Measurements from ENCODE around the gene MYL7. TPM values are rescaled to one million over a fixed set of nuclear protein-coding genes. Genes with fewer than 3 reads are reported as not detected.

The MYL7 gene
- total and polyA plus RNA-seq, 2 of the 13 experiments (the other 11 are each of a cell fraction or from before 2014, with no cell fraction given) = 1.8 TPM; not detected in 1

DNA sequence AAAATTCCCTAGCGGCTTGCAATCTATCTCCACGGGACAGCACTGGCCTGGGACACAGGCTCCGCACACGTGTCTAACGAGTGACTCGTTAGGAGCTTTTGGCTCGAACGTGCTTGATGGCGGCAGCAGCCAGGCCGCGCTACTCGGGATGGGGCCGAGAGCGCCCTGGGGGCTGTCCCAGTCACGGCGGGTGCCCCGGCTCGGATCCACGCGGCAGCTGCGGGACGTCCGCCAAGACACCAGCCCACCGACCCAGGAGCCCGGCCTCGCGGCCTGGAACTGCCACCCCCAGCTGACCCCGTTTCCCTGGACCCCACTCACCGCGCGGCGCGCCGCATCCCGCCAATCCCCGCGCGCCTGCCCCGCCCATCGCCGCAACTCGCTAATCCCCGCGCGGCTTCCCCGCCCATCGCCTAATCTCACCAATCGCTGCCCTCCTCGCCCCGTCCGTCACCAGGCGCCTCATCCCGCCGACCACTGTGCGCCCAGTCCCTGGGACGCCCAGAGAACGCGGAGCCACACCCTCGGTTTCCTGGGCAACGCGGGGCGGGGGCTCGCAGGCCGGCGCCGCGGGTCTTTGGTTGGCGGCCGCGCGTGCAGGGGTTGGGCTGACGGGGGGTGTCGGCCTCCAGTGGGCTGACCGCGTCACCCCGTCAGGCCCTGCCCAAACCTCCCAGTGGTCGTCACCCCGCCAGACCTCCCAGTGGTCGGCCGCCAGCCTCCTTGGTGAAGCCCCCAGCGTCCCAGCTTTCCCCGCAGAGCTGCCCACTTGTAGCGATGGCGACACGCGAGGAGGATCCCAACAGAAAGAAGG, 17.7 kb downstream of the MYL7 start, which contains the start of gene POLD2:
Gene POLD2, minus strand, starts transcription at position 359 of the 814 bp plus-strand sequence. CDS start 1,495 bp downstream, outside the sequence.
- in situ Hi-C loops (cut with HindIII; ENCODE audit: extremely low pct_ligation_motif_present, low pct_unique_long_range_greater_than_20kb) = loop anchor here (5.0 kb wide), 1 partner anchor 74 kb away; no protein-coding TSS in a partner anchor
- TF ChIP-seq PRDM15 (CRISPR knock-in tag; IDR thresholded peaks at IDR 0.05) (0 out of 2 replicates have a peak, but pooled peaks have one; percentile 26), BHLHE40 (IDR thresholded peaks at IDR 0.05; ENCODE audit: low read length) (peak; percentile 46; the same call in 1 of the 2 replicates), RXRA (CRISPR knock-in tag; IDR thresholded peaks at IDR 0.05) (peak; percentile 80), SAFB2 (CRISPR knock-in tag; IDR thresholded peaks at IDR 0.05; ENCODE audit: borderline replicate concordance, low read depth) (peak; percentile 49; the same call in 1 of the 2 replicates), ZNF274 (CRISPR knock-in tag; IDR thresholded peaks at IDR 0.05) (0 out of 2 replicates have a peak, but pooled peaks have one; percentile 56), ZNF768 (CRISPR knock-in tag; IDR thresholded peaks at IDR 0.05) (peak; percentile 55; the same call in 1 of the 2 replicates), CHD4 (IDR thresholded peaks at IDR 0.05; ENCODE audit: borderline replicate concordance, low read length) (no peak), XRCC5 (optimal IDR thresholded peaks at IDR 0.05; ENCODE audit: low read length) (no peak), MTERF4 (CRISPR knock-in tag; IDR thresholded peaks at IDR 0.05) (peak; percentile 95; the same call in 1 of the 2 replicates), HDAC2 (CRISPR knock-in tag; IDR thresholded peaks at IDR 0.05) (peak; percentile 25; the same call in 1 of the 2 replicates), ZNF746 (CRISPR knock-in tag; IDR thresholded peaks at IDR 0.05) (0 out of 2 replicates have a peak, but pooled peaks have one; percentile 22)
- TF ChIP-seq, protein P1, sequence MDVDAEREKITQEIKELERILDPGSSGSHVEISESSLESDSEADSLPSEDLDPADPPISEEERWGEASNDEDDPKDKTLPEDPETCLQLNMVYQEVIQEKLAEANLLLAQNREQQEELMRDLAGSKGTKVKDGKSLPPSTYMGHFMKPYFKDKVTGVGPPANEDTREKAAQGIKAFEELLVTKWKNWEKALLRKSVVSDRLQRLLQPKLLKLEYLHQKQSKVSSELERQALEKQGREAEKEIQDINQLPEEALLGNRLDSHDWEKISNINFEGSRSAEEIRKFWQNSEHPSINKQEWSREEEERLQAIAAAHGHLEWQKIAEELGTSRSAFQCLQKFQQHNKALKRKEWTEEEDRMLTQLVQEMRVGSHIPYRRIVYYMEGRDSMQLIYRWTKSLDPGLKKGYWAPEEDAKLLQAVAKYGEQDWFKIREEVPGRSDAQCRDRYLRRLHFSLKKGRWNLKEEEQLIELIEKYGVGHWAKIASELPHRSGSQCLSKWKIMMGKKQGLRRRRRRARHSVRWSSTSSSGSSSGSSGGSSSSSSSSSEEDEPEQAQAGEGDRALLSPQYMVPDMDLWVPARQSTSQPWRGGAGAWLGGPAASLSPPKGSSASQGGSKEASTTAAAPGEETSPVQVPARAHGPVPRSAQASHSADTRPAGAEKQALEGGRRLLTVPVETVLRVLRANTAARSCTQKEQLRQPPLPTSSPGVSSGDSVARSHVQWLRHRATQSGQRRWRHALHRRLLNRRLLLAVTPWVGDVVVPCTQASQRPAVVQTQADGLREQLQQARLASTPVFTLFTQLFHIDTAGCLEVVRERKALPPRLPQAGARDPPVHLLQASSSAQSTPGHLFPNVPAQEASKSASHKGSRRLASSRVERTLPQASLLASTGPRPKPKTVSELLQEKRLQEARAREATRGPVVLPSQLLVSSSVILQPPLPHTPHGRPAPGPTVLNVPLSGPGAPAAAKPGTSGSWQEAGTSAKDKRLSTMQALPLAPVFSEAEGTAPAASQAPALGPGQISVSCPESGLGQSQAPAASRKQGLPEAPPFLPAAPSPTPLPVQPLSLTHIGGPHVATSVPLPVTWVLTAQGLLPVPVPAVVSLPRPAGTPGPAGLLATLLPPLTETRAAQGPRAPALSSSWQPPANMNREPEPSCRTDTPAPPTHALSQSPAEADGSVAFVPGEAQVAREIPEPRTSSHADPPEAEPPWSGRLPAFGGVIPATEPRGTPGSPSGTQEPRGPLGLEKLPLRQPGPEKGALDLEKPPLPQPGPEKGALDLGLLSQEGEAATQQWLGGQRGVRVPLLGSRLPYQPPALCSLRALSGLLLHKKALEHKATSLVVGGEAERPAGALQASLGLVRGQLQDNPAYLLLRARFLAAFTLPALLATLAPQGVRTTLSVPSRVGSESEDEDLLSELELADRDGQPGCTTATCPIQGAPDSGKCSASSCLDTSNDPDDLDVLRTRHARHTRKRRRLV (CRISPR knock-in tag; IDR thresholded peaks at IDR 0.05) = no peak

More for the DNA sequence above, 17.7 kb downstream of the MYL7 start, which contains the start of gene POLD2:
- ATAC-seq (peak; percentile 99), FAIRE-seq (no peak), DNase-seq (ENCODE audit: low spot score) (peak; percentile 90)
- Histone ChIP-seq H2AFZ (ENCODE audit: low read length) (no peak within 1 kb of the TSS), H3K79me2 (ENCODE audit: insufficient read depth, low read length) (peaks cover 14% of the 10 kb centered on the region), H3K4me1 (ENCODE audit: insufficient read depth, low read length) (peaks cover 24% of the 10 kb centered on the region), H3K9me3 (ENCODE audit: low read length) (no peaks in the 10 kb centered on the region), H3K4me3 (replicated peaks in 1 of 3; ENCODE audit: insufficient read depth in 1 of 3, low read depth in 2 of 3, low read length in 3 of 3) (peak within 1 kb of the TSS; percentile 78 to 86 (median 83)), H3K9ac (ENCODE audit: insufficient read depth, low read depth, low read length) (peak within 1 kb of the TSS; percentile 76), H3K36me3 (replicated peaks in 1 of 2; ENCODE audit: control insufficient read depth in 1 of 2, insufficient read depth in 2 of 2, low read length in 2 of 2) (peaks cover 9 to 30% of the 10 kb centered on the region in 2 experiments), H3K27ac (ENCODE audit: extremely low read length, insufficient read depth, low read length) (peak within 1 kb of the TSS; percentile 53), H4K20me1 (ENCODE audit: insufficient read depth, low read length) (no peaks in the 10 kb centered on the region), H3K27me3 (ENCODE audit: control insufficient read depth in 1 of 2, insufficient read depth in 2 of 2, low read length in 2 of 2) (no peaks in the 10 kb centered on the region; a peak in 1 of 5 replicates), H3K4me2 (ENCODE audit: low read depth, low read length) (peak within 1 kb of the TSS; percentile 95)
- WGBS (ENCODE audit: low lambda C conversion rate) = 8% methylated on average over 28 of the region's 86 CpGs
- BruUV-seq (replicated peaks) = no TSS peak
- CTCF ChIA-PET (ENCODE audit: low intra/inter-chr PET ratio, low total read pairs) = no interaction called here
- intact Hi-C loops (cut with micrococcal nuclease; ENCODE audit: unreplicated experiment) = loop anchor here (2.0 kb wide), 1 partner anchor 41 kb away; the partner anchor contains the start of gene POLM
- POLR2A ChIA-PET = interaction anchor here (1.2 to 1.5 kb wide), 4 partner anchors 8 to 450 kb away, joined by 3 to 5 read pairs (median 4); partner anchors contain the start of gene DDX56
